NCI-H748 (cell line): Measurements from ENCODE around the gene EPB41L5.
"Not testable (repeated sequence)": the region's sequence is repeated elsewhere in the genome, so short reads cannot be mapped to it uniquely, and the experiment has no call there.

Source experiments
- DNase-seq: peaks from one replicate; lab custom pipeline; 2025; ENCODE audit not compliant: unreplicated experiment; lab: John Stamatoyannopoulos, UW

EPB41L5 gene

GRCh38 chr2:120029672-120030640, 17.1 kb downstream of the EPB41L5 start:
- no peak for DNase-seq

- DNase-seq = no peak
These were observed 19.4 kb downstream of the EPB41L5 start for GRCh38 chr2:120032297-120032696.

- no peak for DNase-seq
These were observed 21.1 kb downstream of the EPB41L5 start for GRCh38 chr2:120034027-120034426.

- DNase-seq = no peak
These were observed 21.7 kb downstream of the EPB41L5 start for GRCh38 chr2:120034621-120035020.

- no peak for DNase-seq
These were observed 23.3 kb downstream of the EPB41L5 start for GRCh38 chr2:120036145-120036544.

- DNase-seq = no peak
These were observed 25.2 kb downstream of the EPB41L5 start for GRCh38 chr2:120037995-120038541.

GRCh38 chr2:120042359-120042758, 29.5 kb downstream of the EPB41L5 start:
- DNase-seq = no peak

- DNase-seq = no peak
These were observed 31.5 kb downstream of the EPB41L5 start for GRCh38 chr2:120044336-120044735.

- DNase-seq = not testable (repeated sequence)
These were observed 32.9 kb downstream of the EPB41L5 start for GRCh38 chr2:120045775-120046174.

GRCh38 chr2:120046252-120046651, 33.4 kb downstream of the EPB41L5 start:
- DNase-seq = not testable (repeated sequence)

GRCh38 chr2:120052597-120052996, 39.7 kb downstream of the EPB41L5 start:
- no peak for DNase-seq

GRCh38 chr2:120053891-120054290, 41.0 kb downstream of the EPB41L5 start:
- DNase-seq = no peak

GRCh38 chr2:120059483-120059882, 46.6 kb downstream of the EPB41L5 start:
- DNase-seq = no peak

GRCh38 chr2:120060088-120060623, 47.3 kb downstream of the EPB41L5 start:
- DNase-seq = no peak

GRCh38 chr2:120064664-120065063, 51.8 kb downstream of the EPB41L5 start:
- no peak for DNase-seq

GRCh38 chr2:120066800-120067547, 54.1 kb downstream of the EPB41L5 start:
- DNase-seq = peak; percentile 75

- peak; percentile 77 for DNase-seq
These were observed 55.3 kb downstream of the EPB41L5 start for GRCh38 chr2:120068040-120068658.

GRCh38 chr2:120075545-120075944, 62.7 kb downstream of the EPB41L5 start:
- DNase-seq = no peak

- DNase-seq = no peak
These were observed 65.0 kb downstream of the EPB41L5 start for GRCh38 chr2:120077896-120078295.

GRCh38 chr2:120079647-120080046, 66.8 kb downstream of the EPB41L5 start:
- DNase-seq = no peak

- no peak for DNase-seq
These were observed 78.6 kb downstream of the EPB41L5 start for GRCh38 chr2:120091436-120091835.
